Stimulated activated naive CD4-positive, alpha-beta T cell (primary cell): ENCODE data around the gene ACTN1.
"Not testable (repeated sequence)": the region's sequence is repeated elsewhere in the genome, so short reads cannot be mapped to it uniquely, and the experiment has no call there.

Experiments
- DNase-seq, 6 experiments: peaks; one replicate each; lab custom pipeline; 2025; lab: John Stamatoyannopoulos, UW

ACTN1 gene

DNA sequence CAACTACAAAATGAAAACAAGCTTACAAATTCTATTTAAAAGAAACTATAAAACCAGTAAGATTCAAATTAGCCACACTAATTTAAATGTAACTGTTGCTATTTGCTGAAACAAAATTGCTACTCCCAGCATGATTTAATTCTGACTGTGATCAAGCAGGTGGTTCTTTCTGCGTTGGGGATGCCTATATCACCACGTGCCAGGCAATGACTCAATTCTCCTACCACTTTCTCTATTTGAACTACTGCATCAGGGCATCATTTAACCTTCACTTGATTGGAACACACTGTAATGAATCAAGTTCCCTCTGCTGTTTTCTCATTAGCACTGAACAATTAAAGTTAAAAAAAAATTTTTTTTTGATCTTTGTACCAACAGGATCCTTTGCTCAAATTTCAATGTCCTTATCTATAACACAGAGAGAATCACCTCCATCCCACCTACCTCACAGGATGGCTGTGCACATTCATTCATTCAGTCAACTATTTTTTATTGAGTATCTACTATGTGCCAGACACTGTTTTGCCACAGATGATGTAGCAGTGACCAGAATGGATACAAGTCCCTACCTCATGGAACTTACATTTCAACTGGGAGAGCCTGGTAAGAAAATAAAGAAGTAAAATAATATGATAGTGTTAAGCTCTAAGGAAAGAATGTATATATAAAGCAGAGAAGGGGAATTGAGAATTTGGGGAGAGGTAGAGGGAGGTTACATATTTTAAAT is 8.0 kb upstream of the ACTN1 start:
- no peak for DNase-seq

DNA sequence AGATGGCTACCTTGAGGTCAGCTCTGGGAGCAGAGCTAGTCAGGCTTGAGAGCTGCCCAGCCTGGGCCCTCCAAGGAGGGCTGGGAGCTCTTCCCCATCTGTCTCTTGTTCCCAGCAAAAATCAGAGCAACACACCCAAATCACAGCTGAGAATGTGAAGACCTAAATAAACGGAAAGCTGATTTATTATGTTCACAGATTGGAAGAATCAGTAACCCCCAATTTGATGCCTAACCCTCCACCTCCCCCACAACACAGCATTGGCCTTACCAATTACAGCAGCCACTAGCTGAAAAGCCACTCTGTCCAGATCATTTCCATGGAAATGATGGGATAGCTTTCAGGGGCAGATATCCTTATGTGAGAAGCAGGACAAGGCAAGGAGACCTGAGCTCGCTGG is 7.1 kb upstream of the ACTN1 start:
- no peak for DNase-seq

DNA sequence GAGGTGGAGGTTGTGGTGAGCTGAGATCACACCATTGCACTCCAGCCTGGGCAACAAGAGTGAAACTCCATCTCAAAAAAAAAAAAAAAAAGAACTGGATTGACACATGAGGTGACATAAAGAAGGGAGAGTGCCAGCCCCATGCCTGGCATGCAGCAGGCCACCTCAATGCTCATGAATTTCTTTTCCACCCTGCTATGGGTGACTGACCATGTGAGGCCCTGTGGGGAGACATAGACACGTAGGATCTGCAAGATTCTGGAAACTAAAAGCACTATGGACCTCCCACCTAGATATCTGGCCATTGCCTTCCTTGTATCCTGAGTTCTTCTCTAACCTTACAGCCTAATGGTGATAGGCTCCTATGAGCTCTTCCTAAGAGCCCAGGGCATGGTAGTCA is 5.6 kb upstream of the ACTN1 start:
- DNase-seq = no peak

DNA sequence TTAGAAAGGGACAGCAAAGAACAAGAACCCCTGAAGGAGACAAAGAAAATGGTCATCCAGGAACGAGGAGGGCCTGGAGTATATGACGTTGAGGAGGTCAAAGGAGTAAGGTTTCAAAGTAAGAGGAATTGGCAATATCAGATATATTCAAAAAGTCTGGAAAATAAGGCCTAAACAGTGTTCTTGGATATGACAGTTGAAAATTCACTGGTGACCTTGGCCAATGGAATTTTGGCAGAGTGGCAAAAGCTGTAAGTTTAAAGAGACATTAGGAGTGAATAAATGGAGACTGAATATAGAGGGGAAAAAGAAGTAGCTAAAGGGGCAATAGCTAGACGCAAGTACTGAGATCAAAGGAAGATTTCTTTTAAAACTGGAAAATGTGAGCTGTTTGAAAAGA is 4.1 kb upstream of the ACTN1 start:
- no peak for DNase-seq

- DNase-seq = no peak
Measured at GRCh38 chr14:68982581-68982980, 3.5 kb upstream of the ACTN1 start.

GRCh38 chr14:68981539-68981976 is 2.5 kb upstream of the ACTN1 start:
- no peak for DNase-seq

DNA sequence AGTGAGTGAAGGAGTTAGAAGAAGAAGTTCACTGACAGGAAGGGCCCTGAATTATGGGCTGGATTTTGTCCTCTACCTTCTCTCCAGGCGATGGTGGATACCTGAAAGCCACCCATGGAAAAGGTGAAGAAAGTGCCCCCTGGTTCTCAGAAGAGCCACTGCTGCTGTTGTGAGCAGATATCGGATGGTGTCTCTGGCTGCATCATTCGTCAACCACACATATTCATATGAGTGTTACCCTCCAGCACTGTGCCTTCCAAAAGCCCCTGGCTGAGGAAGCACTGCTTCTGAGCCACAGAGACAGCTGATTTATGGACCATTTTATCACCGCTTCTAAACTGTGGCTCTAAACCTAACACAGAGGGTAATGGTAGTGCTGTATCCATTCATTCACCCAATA is 2.0 kb upstream of the ACTN1 start:
- DNase-seq = peak in 2 of 6 experiments; percentile 10 to 20

GRCh38 chr14:68979722-68980451 is 785 bp upstream of the ACTN1 start:
- peak in 2 of 6 experiments; percentile 22 to 33 for DNase-seq

DNA sequence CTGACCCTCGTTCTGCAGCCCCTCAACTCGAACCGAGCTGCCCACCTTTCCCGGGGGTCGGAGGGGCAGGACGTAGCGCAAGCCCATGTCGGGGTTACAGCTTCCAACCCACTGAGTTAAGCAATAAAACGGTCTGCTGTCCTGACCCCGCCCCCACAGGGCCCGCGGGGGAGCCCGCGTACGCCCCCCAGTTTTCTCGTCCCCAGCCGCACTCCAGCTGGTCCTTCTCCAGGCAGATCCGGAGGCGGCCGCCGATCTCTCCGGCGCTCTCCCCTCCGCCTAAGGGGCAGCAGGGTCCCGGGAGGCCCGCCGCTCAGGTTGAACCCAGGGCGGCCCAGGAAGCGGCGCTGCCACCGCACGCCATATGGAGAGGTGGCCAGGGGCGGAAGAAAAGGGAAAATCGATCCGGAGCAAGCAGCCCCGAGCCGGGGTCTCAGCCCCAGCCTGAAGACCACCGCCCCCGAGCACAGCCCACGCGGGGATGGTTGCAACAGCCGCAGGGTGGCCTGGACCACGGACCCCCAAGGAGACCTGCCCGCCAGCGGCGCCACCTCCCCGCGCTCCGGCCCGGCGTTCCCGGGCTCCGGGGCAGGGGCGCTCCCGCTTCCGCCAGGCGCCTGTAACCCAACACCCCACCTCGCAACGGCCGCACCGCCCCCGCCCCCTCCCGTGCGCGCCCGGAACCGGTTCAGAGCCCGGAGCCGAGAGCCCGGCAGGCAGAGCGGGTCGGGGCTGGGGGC is 760 bp downstream of the ACTN1 start:
- DNase-seq = peak; percentile 29 to 70 (median 52)

- peak in 4 of 6 experiments; percentile 32 to 70 (median 50) for DNase-seq
Measured at GRCh38 chr14:68977718-68978171, 1.4 kb downstream of the ACTN1 start.

GRCh38 chr14:68977180-68977717 is 1.9 kb downstream of the ACTN1 start:
- DNase-seq = peak in 2 of 6 experiments; percentile 42 to 63

DNA sequence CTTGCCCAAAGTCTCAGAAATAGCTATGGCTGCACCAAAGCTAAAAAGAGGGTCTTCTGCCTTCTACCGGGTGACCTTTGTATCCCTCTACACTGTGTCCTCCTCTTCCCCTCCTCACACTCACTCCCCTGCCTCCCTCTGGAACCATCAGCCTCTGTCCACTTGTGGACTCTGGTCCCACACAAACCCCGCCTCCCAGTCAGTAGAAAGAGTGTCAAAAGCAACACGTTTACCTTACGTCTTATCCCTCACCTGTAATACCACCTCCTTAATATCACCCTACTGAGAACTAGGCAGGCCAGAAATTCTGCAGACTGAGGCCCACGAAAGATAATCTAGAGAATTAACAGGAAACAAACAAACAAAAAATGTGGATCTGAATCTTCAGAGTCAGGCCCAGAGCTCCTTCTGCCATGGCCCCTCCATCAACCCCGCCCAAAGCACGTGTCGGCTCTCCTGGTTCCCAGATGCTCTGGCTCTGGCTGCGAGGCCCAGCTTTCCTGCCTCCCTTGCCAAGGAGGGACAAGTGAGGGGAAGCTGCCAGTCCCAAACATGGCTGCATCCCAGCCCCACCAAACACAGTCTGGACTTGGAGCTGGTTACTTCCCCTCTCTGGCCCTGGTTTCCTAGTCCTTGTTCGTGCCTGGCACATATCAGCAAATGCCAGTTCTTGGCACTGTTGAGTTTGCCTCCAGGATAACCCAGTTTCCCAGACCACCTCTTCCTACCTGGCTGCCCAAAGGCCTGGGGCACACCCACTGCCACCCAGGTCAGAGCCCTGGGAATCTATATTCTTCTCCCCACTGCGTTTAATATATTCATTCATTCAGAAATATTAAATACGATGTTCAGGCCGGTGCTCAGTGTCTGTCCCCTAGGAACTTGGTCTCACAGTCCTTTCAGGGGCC is 2.7 kb downstream of the ACTN1 start:
- DNase-seq = no peak

DNA sequence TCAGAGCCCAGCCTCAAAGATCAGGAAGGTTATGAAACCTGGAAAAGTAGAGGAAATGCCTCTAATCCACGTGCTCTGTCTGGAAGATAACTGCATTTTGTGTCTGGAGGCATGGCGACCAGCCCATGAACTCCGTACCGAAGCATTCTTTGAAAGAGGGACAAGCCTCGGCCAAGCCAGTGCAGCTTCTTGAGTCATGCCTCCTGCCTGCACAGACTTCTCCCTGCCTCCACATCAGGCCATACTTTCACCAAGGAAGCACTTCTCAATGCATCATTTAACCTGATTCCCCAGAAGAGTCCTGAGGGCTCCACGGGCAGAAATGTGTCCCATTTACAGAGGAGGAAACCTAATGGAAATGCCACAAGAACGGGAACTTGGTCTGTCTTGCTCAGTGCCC is 3.4 kb downstream of the ACTN1 start:
- DNase-seq = no peak

- DNase-seq = no peak
Measured at GRCh38 chr14:68974759-68975347, 4.2 kb downstream of the ACTN1 start.

GRCh38 chr14:68973639-68974038 is 5.5 kb downstream of the ACTN1 start:
- DNase-seq = no peak

DNA sequence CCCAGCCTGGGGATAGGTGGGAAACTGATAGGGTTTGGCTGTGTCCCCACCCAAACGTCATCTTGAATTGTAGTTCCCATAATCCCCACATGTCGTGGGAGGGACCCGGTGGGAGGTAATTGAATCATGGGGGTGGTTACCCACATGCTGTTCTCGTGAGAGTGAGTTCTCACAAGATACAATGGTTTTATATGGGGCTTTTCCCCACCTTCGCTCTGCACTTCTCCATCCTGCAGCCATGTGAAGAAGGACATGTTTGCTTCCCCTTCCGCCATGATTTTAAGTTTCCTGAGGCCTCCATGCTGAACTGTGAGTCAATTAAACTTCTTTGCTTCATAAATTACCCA is 5.9 kb downstream of the ACTN1 start:
- DNase-seq = not testable (repeated sequence)

GRCh38 chr14:68972507-68973218 is 6.4 kb downstream of the ACTN1 start:
- DNase-seq = no peak

DNA sequence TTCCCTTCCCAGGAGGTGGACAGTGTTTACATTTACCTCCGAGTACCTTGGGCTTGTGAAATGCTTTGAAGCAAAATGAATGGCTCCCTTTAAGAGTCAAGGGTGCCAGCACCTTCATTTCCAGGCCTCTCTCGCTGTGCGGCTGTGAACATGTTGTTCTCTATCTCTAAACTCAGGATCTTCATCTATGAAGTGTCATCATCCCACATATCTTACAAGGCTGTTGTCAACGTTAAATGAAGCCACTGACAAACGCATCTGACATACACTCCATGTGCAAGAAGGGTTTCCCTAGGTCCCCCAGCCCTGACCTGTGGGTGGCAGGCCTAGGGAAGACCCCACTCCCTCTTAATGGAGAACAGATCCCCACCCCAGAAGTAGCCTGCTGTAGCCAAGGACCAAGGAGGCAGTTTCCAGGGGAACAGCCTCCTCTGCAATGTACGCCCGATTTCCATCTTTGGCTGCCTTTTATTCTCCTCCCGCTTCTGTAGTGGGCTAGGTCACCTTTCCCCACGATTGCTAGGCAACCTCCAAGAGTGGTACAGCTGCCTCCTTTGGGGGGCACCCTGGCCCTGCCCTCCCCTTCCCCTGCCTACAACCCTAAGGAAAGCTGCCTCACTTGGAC is 7.6 kb downstream of the ACTN1 start:
- DNase-seq = peak in 1 of 6 experiments; percentile 53

DNA sequence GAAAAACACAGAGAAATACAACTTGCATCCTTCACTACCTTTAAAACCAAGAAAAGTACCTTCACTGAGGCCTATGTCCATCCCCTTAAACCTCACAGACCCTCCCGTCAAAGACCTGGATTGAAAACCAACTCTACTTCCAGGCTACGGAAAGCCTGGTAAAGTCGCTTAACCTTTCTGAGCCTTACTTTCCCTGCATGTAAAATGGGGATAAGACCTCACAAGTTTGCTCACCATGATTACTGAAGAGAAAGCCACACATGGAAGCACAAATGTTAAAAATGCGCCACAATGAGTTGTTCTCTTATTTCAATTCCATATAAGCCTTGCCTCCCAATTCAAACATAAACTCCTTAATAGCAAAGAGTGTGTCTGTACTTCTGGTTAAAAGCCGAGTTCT is 8.4 kb downstream of the ACTN1 start:
- DNase-seq = no peak
